DMS114 treated with DMSO at 0.1 percent for 48 hours (cell line): ENCODE measurements around the gene FOXP1.

ENCODE experiments used
- DNase-seq: peaks from one replicate; lab custom pipeline; 2025; ENCODE audit not compliant: unreplicated experiment; lab: John Stamatoyannopoulos, UW

FOXP1 gene

DNA sequence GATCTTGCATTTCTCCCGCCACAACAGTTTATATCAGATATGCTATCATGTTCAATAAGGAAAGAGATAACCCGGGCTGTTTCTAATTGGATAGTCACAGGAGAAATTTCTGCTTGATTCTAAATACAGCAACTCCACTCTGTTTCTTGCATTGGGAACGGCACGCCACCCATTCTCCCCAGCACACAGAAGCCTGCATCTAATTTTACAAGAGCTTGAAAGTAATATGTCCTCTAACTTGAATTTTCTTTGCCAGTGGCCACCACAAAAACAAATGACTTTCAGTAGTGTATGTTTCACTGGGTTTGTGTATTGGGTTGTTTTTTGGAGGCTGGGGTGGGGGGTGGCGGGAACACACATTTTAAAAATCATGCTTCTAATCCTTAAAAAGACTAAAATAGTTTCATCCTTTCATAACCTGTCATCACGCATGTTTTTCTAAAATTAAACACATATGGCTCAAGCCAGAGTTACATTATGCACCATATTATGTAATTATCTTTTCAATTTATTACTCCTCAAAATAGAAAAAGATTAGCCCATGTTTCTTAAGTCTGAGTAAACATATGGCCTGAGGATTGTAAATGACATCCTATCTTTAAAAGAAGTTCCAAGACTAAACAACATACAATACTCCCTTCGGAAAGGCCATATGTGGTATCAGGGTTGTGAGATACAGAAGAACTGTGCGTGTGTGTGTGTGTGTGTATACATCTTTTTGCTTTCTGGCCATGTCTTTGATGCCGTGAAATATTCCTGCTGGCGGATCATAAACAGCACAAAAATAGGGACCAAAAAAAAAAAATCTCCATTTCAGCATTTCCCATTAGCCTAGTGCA lies 176.3 kb downstream of the FOXP1 start:
- no peak for DNase-seq

GRCh38 chr3:71402911-71403310 lies 180.6 kb downstream of the FOXP1 start:
- DNase-seq: no peak

DNA sequence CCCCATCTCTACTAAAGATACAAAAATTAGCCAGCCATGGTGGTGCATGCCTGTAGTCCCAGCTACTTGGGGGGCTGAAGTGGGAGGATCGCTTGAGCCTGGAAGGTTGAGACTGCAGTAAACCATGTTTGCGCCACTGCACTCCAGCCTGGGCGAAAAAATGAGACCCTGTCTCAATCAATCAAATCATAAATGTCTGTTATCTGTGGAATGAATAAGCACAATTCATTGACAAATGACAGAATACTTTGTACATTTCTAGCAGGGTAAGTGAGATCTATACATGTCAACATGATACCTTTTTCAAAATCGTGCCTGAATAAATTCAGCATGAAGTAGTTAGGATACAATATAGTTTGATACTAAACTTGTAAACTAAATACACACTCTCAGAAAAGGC lies 181.2 kb downstream of the FOXP1 start:
- DNase-seq: no peak

DNA sequence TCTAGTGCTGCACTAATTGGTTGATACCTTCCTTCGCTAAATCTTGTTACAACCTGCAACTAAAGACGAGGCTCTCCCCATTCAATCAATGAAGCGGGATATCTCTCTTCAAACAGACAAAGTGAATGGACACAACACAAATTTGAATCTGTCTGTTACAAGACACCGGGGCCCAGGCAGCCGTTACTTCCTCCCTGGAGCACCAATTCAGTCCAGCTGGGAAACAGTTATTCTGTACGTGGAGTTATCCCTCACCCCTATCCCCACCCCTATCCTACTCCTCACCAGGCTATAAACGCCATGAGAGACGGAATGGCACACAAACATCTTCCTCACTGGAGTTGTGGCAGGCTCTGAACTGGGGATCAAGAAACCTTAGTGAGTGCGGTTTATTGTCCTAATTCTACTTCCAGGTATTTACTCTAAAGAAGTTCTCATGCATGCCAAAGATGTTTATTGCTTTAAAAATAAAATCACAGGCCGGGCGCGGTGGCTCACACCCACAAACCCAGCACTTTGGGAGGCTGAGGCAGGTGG lies 181.8 kb downstream of the FOXP1 start:
- DNase-seq: no peak

- DNase-seq: no peak
Observed at GRCh38 chr3:71400986-71401451, 182.5 kb downstream of the FOXP1 start.

GRCh38 chr3:71399478-71399877 lies 184.1 kb downstream of the FOXP1 start:
- DNase-seq: no peak

- DNase-seq: no peak
Observed at GRCh38 chr3:71398157-71398836, 185.2 kb downstream of the FOXP1 start.

GRCh38 chr3:71397726-71398125 lies 185.8 kb downstream of the FOXP1 start:
- no peak for DNase-seq

- DNase-seq: peak; percentile 1
Observed at GRCh38 chr3:71397046-71397445, 186.5 kb downstream of the FOXP1 start.

DNA sequence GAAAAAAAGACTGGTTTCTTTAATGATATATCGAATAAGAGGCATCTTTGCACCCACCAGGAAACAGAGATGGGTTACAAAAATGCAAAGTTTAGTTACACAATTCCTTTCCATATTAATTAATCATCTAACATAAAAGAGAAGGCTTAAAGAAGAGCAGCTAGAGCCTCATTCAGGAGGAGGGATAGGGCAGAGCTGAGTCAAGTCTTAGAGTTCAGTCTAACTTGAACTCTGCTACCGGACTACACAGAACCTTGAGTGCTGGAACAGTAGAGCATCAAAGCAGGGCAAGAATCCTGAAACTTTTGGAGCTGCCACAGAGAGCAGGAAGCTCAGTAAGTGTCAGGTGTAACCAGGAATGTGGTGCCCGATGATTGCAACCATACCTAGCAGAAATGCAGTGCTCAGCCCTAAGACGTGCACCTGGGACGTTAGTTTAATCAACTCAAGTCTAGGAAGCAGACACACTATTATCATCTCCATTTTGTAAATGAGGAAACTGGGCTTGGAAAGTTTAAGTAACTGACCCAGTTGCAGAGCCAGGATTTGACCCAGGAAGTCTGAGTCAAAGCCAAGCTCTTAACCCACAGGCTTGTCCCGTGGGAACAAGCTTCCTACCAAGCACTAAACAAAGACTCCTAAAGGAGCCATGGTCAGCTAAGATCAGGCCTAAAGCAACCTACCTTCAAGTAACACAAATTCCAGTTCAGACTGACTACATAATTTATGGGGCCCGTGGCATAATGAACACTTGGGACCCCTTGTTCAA lies 187.4 kb downstream of the FOXP1 start:
- no peak for DNase-seq

GRCh38 chr3:71395470-71395869 lies 188.1 kb downstream of the FOXP1 start:
- no peak for DNase-seq

- DNase-seq: no peak
Observed at GRCh38 chr3:71393745-71394144, 189.8 kb downstream of the FOXP1 start.

- no peak for DNase-seq
Observed at GRCh38 chr3:71393093-71393492, 190.4 kb downstream of the FOXP1 start.

- DNase-seq: no peak
Observed at GRCh38 chr3:71392251-71392650, 191.3 kb downstream of the FOXP1 start.

DNA sequence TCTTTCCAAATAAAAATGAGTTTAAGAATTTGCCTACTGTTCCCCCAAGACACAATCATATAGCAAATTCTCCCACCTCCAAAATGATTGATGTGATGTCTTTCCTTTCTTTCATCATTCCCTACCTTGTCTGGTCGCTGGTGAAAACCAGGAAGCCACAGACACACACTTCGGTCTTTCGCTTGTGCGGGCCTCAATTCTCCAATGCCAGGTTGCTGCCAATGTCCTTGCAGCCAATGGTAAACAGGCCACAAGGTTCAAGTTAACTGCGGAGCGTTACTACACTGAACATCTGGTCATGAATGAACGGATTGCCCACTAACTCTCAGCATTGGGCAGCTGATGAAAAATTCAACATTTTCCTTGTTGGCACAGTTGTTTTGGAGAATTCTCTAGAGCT lies 192.2 kb downstream of the FOXP1 start:
- no peak for DNase-seq

- no peak for DNase-seq
Observed at GRCh38 chr3:71389911-71390573, 193.5 kb downstream of the FOXP1 start.

DNA sequence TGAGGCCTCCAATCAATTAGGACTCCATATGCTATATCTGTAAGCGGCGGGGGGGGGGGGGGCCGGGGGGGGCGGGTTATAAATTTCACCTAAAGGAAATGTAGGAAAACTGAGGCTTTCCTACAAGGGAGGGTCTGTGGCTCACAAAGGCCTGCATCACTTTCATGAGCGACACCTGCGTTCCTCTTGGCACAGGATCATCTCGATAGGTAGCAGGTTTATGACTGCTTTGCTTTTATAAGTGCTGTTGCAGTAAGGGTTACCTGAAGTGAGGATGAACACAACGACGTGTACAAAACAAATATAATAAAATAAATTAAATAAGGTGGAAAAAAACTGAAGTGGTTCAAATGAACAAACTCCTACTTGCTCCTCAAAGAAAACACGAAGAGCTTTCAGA lies 194.3 kb downstream of the FOXP1 start:
- DNase-seq: no peak

DNA sequence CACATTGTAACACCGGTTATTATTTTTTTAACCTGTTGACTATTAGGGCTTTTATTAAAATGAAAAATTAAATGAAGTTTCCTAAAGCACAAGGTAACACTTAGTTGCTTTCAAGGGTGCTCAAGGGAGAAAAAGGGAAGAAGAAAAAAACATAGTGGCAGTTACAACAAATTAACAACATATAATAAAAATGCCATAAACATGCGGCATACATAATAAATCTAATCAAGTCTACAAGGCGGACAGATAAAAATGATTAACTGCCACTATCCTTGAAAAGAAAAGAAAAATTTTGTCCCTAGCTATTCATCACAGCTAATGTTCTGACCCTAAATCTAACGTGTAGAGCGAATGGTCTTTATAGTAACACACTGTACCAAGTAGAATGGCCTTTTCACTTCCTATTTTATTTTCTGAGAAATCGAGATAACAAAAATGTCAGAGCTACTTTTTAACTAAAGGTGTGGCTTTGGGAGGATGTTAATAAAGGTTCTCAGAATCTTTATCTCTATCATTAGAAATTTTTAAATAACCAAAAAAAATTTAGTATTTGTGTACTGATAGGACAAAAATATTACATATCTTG lies 194.9 kb downstream of the FOXP1 start:
- no peak for DNase-seq

DNA sequence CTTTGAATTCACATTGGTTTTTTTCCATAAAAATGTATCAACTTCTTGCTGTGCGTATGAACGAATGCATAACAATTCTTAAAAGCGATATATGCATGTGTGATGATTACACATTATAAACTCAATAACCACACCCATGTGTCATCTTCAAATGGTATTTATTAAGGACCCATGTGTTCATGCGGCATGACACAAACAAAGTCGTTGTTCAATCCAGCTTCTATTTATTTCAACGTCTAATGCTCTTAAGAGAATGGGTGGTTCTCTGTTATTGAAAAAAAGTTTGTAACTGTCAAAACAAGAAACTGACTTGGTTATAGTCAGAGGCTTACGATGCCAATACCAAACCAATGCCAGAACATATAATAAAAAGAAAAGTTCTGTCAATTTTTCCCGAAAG lies 195.9 kb downstream of the FOXP1 start:
- no peak for DNase-seq
